ENCODE data around the gene ROPN1B. TPM values are rescaled to one million over a fixed set of nuclear protein-coding genes. Genes with fewer than 3 reads are reported as not detected.

Gene ROPN1B
- total RNA-seq, 4 donors from 2014 or later, result 0.60 to 8.8 (median 6.9) TPM; not detected in 1

GRCh38 chr3:126025116-126025729, 56.2 kb downstream of the ROPN1B start:
- WGBS, 2 donors, result 84 to 90% methylated on average over 14 of the region's 14 CpGs
- TF ChIP-seq CTCF (IDR thresholded peaks at IDR 0.05), result no peak
- TF ChIP-seq POLR2A (IDR thresholded peaks at IDR 0.05), result no peak
- no peak for TF ChIP-seq EP300 (IDR thresholded peaks at IDR 0.05)
- H3K4me3 ChIP-seq, result no peak overlapping the region
- no peak overlapping the region for H3K27ac ChIP-seq
- peaks cover 0 to 12% (median 2%) of the 10 kb centered on the region in 4 donors for H3K9me3 ChIP-seq
- no peaks in the 10 kb centered on the region for H3K27me3 ChIP-seq
- no peak for DNase-seq (ENCODE audit: low spot score in 2 of 2)
- no peaks in the 10 kb centered on the region for H3K4me1 ChIP-seq
- peaks cover 0 to 87% (median 0%) of the 10 kb centered on the region in 3 donors for H3K36me3 ChIP-seq

GRCh38 chr3:126025862-126026261, 56.9 kb downstream of the ROPN1B start:
- H3K4me3 ChIP-seq, result no peak overlapping the region
- TF ChIP-seq CTCF (IDR thresholded peaks at IDR 0.05) (no peak), POLR2A (IDR thresholded peaks at IDR 0.05) (no peak), EP300 (IDR thresholded peaks at IDR 0.05) (no peak)
- H3K4me1 ChIP-seq, result no peaks in the 10 kb centered on the region
- H3K9me3 ChIP-seq, result peaks cover 0 to 12% (median 2%) of the 10 kb centered on the region in 4 donors
- 86 to 97% methylated on average over 4 of the region's 4 CpGs for WGBS, 2 donors
- H3K27me3 ChIP-seq, result no peaks in the 10 kb centered on the region
- H3K27ac ChIP-seq, result no peak overlapping the region
- peaks cover 0 to 86% (median 0%) of the 10 kb centered on the region in 3 donors for H3K36me3 ChIP-seq
- DNase-seq (ENCODE audit: low spot score in 2 of 2), result no peak

GRCh38 chr3:126026277-126026751, 57.3 kb downstream of the ROPN1B start:
- Histone ChIP-seq H3K27ac (no peak overlapping the region), H3K4me3 (no peak overlapping the region), H3K27me3 (no peaks in the 10 kb centered on the region), H3K4me1 (no peaks in the 10 kb centered on the region), H3K36me3 (peaks cover 0 to 82% (median 0%) of the 10 kb centered on the region in 3 donors), H3K9me3 (peaks cover 0 to 12% (median 2%) of the 10 kb centered on the region in 4 donors)
- TF ChIP-seq EP300 (IDR thresholded peaks at IDR 0.05) (no peak), CTCF (IDR thresholded peaks at IDR 0.05) (no peak), POLR2A (IDR thresholded peaks at IDR 0.05) (no peak)
- no peak for DNase-seq (ENCODE audit: low spot score in 2 of 2)
- 86 to 96% methylated on average over 10 to 11 of the region's 11 CpGs for WGBS, 2 donors

- TF ChIP-seq EP300 (IDR thresholded peaks at IDR 0.05), result no peak
- TF ChIP-seq CTCF (IDR thresholded peaks at IDR 0.05), result no peak
- no peak for TF ChIP-seq POLR2A (IDR thresholded peaks at IDR 0.05)
- WGBS, 2 donors, result 84 to 91% methylated on average over 6 of the region's 6 CpGs
- DNase-seq (ENCODE audit: low spot score in 2 of 2), result no peak
These were observed 57.8 kb downstream of the ROPN1B start for GRCh38 chr3:126026761-126027160.

GRCh38 chr3:126028096-126028495, 59.1 kb downstream of the ROPN1B start:
- Histone ChIP-seq H3K4me3 (no peak overlapping the region), H3K27me3 (no peaks in the 10 kb centered on the region), H3K9me3 (peaks cover 0 to 12% (median 2%) of the 10 kb centered on the region in 4 donors), H3K27ac (no peak overlapping the region), H3K4me1 (no peaks in the 10 kb centered on the region), H3K36me3 (peaks cover 0 to 82% (median 0%) of the 10 kb centered on the region in 3 donors)
- DNase-seq (ENCODE audit: low spot score in 2 of 2), result no peak
- WGBS, 2 donors, result 95 to 97% methylated on average over 4 of the region's 4 CpGs
- TF ChIP-seq EP300 (IDR thresholded peaks at IDR 0.05) (no peak), POLR2A (IDR thresholded peaks at IDR 0.05) (no peak), CTCF (IDR thresholded peaks at IDR 0.05) (no peak)

More at GRCh38 chr3:126026761-126027160, 57.8 kb downstream of the ROPN1B start:
- Histone ChIP-seq H3K27ac (no peak overlapping the region), H3K4me1 (no peaks in the 10 kb centered on the region), H3K9me3 (peaks cover 0 to 12% (median 2%) of the 10 kb centered on the region in 4 donors), H3K4me3 (no peak overlapping the region), H3K36me3 (peaks cover 0 to 82% (median 0%) of the 10 kb centered on the region in 3 donors), H3K27me3 (no peaks in the 10 kb centered on the region)
